H1 (cell line): Measurements from ENCODE around the gene ADAMTS15. TPM values are rescaled to one million over a fixed set of nuclear protein-coding genes. Genes with fewer than 3 reads are reported as not detected.

Experiments
- CTCF ChIA-PET: fragments of 300-600 bp; sonication (Branson Sonifier 250); formaldehyde crosslinking; loops from one replicate; lab custom pipeline; 2021; ENCODE audit not compliant: partially characterized antibody; lab: Charles Lee
- POLR2A ChIA-PET: fragments of 300-600 bp; sonication (Branson Sonifier 250); formaldehyde crosslinking; loops from one replicate; lab custom pipeline; 2021; ENCODE audit warnings: inconsistent platforms; ENCODE audit not compliant: partially characterized antibody; lab: Charles Lee
- DNase-seq, 2 experiments: peaks; one replicate each; pipeline versions ENCODE4 v3.0.0 to v3.0.0-alpha.2; 2010 to 2022; ENCODE audit warnings: low spot score in 2 of 2, low read depth in 1 of 2, mixed read lengths in 1 of 2
- FAIRE-seq: peaks from 2 replicates; lab custom pipeline; 2011; peaks lifted over from hg19 to GRCh38; lab: Jason Lieb, UNC
- H2AFZ ChIP-seq: 2 replicates; pipeline ENCODE4 v1.8.1; 2012; ENCODE audit warnings: low read length, inconsistent platforms
- H2AK5ac ChIP-seq: 2 replicates; pipeline ENCODE4 v1.6.1; 2013; ENCODE audit warnings: low read depth, low read length
- H2BK120ac ChIP-seq: replicated peaks from 2 replicates; pipeline ENCODE3; 2013; ENCODE audit warnings: low read depth, low read length, inconsistent platforms
- H2BK12ac ChIP-seq: 2 replicates; pipeline ENCODE4 v1.6.1; 2013; ENCODE audit warnings: low read depth, low read length
- H2BK15ac ChIP-seq: 2 replicates; pipeline ENCODE4 v1.6.1; 2013; ENCODE audit warnings: low read length
- H2BK20ac ChIP-seq: 2 replicates; pipeline ENCODE4 v1.6.1; 2013; ENCODE audit warnings: low read length
- H2BK5ac ChIP-seq: 2 replicates; pipeline ENCODE4 v1.6.1; 2013; ENCODE audit warnings: low read depth, low read length
- H3K14ac ChIP-seq: 2 replicates; pipeline ENCODE4 v1.6.1; 2013; ENCODE audit warnings: inconsistent platforms; ENCODE audit not compliant: insufficient read length
- H3K18ac ChIP-seq: 2 replicates; pipeline ENCODE4 v1.6.1; 2013; ENCODE audit warnings: low read length; ENCODE audit errors: extremely low read depth
- H3K23ac ChIP-seq: 2 replicates; pipeline ENCODE4 v1.6.1; 2013; ENCODE audit warnings: inconsistent platforms; ENCODE audit not compliant: insufficient read length
- H3K23me2 ChIP-seq: 2 replicates; pipeline ENCODE4 v1.6.1; 2013; ENCODE audit warnings: low read depth, low read length
- H3K27ac ChIP-seq: 2 replicates; pipeline ENCODE4 v1.6.1; 2011; ENCODE audit warnings: low read depth, low read length, inconsistent platforms
- H3K27me3 ChIP-seq, 4 experiments: replicated peaks in 1 of 4; 1 replicate in 1 of 4; 2 replicates in 3 of 4; pipeline versions ENCODE4 v1.6.1 to v1.8.1; 2011 to 2013; ENCODE audit warnings: low read length in 3 of 4, mild to moderate bottlenecking in 3 of 4, inconsistent platforms in 2 of 4, mixed read lengths in 2 of 4, moderate library complexity in 1 of 4; ENCODE audit not compliant: control insufficient read depth in 3 of 4, insufficient read depth in 3 of 4; ENCODE audit errors: extremely low read depth in 1 of 4
- H3K36me3 ChIP-seq, 4 experiments: 2 replicates each; pipeline versions ENCODE4 v1.6.1 to v1.8.1; 2011 to 2013; ENCODE audit warnings: mild to moderate bottlenecking in 4 of 4, low read length in 3 of 4, moderate library complexity in 2 of 4, control low read depth in 1 of 4, inconsistent platforms in 1 of 4; ENCODE audit not compliant: insufficient read depth in 4 of 4, control insufficient read depth in 2 of 4
- H3K4ac ChIP-seq: replicated peaks from 2 replicates; pipeline ENCODE3; 2013; ENCODE audit warnings: low read length, low read depth, mixed read lengths, inconsistent platforms; ENCODE audit not compliant: insufficient read length
- H3K4me1 ChIP-seq, 4 experiments: replicated peaks in 1 of 4; 1 replicate in 1 of 4; 2 replicates in 3 of 4; pipeline versions ENCODE4 v1.6.1 to v1.8.1; 2011 to 2013; ENCODE audit warnings: low read length in 3 of 4, inconsistent platforms in 2 of 4, mixed read lengths in 1 of 4; ENCODE audit not compliant: insufficient read depth in 4 of 4, control insufficient read depth in 3 of 4
- H3K4me2 ChIP-seq, 2 experiments: 2 replicates each; pipeline versions ENCODE4 v1.6.1 to v1.8.1; 2011 to 2013; ENCODE audit warnings: low read depth in 2 of 2, low read length in 2 of 2, control low read depth in 1 of 2, inconsistent platforms in 1 of 2, mild to moderate bottlenecking in 1 of 2; ENCODE audit not compliant: insufficient read depth in 1 of 2
- H3K4me3 ChIP-seq, 4 experiments: fragments of 200-600, 300-600 bp in 1 of 4; sonication (generic), shearing (Covaris generic), sonication (Bioruptor Twin) in 1 of 4; 2 replicates each; pipeline versions ENCODE4 v1.5.1 to v1.8.1; 2011 to 2016; ENCODE audit warnings: low read length in 4 of 4, low read depth in 3 of 4, control low read depth in 2 of 4, inconsistent platforms in 2 of 4, mild to moderate bottlenecking in 2 of 4, mixed read lengths in 1 of 4, moderate library complexity in 1 of 4; ENCODE audit not compliant: insufficient read depth in 2 of 4; ENCODE audit errors: extremely low read depth in 1 of 4
- H3K56ac ChIP-seq: replicated peaks from 2 replicates; pipeline ENCODE3; 2013; ENCODE audit warnings: low read depth, mild to moderate bottlenecking, mixed read lengths, low read length, inconsistent platforms; ENCODE audit not compliant: insufficient read length
- H3K79me1 ChIP-seq: 2 replicates; pipeline ENCODE4 v1.6.1; 2013; ENCODE audit warnings: low read depth, low read length, control low read depth
- H3K79me2 ChIP-seq, 2 experiments: 2 replicates each; pipeline versions ENCODE4 v1.6.1 to v1.8.1; 2012 to 2013; ENCODE audit warnings: low read length in 2 of 2, mild to moderate bottlenecking in 2 of 2, inconsistent platforms in 1 of 2; ENCODE audit not compliant: insufficient read depth in 2 of 2, control insufficient read depth in 1 of 2
- H3K9ac ChIP-seq, 4 experiments: replicated peaks in 1 of 4; 1 replicate in 1 of 4; 2 replicates in 3 of 4; pipeline versions ENCODE4 v1.6.1 to v1.8.1; 2011 to 2013; ENCODE audit warnings: low read depth in 3 of 4, low read length in 3 of 4, control low read depth in 2 of 4, mild to moderate bottlenecking in 2 of 4, moderate library complexity in 2 of 4, inconsistent platforms in 1 of 4; ENCODE audit errors: extremely low read depth in 1 of 4
- H3K9me3 ChIP-seq, 2 experiments: 2 replicates each; pipeline versions ENCODE4 v1.6.1 to v1.8.1; 2012 to 2013; ENCODE audit warnings: mild to moderate bottlenecking in 2 of 2, moderate library complexity in 2 of 2, control low read depth in 1 of 2, inconsistent platforms in 1 of 2, low read depth in 1 of 2, low read length in 1 of 2, mixed read lengths in 1 of 2; ENCODE audit not compliant: insufficient read depth in 2 of 2
- H4K20me1 ChIP-seq, 2 experiments: replicated peaks in 1 of 2; 2 replicates each; pipeline versions ENCODE3 to v1.8.1; 2011 to 2013; ENCODE audit warnings: inconsistent platforms in 2 of 2, low read length in 2 of 2, mild to moderate bottlenecking in 1 of 2; ENCODE audit not compliant: insufficient read depth in 2 of 2, control insufficient read depth in 1 of 2
- H4K5ac ChIP-seq: 2 replicates; pipeline ENCODE4 v1.6.1; 2013; ENCODE audit warnings: low read length, low read depth, mixed read lengths, inconsistent platforms; ENCODE audit not compliant: insufficient read length
- H4K8ac ChIP-seq: 2 replicates; pipeline ENCODE4 v1.8.0; 2013; ENCODE audit warnings: mild to moderate bottlenecking, moderate library complexity, low read length, inconsistent platforms; ENCODE audit not compliant: insufficient read depth; ENCODE audit errors: extremely low read depth
- H4K91ac ChIP-seq: replicated peaks from 2 replicates; pipeline ENCODE3; 2013; ENCODE audit warnings: low read length, mixed read lengths, inconsistent platforms; ENCODE audit not compliant: insufficient read length
- MAX ChIP-seq: IDR thresholded peaks from 2 replicates; pipeline ENCODE4 v1.6.1; 2012; ENCODE audit warnings: inconsistent platforms
- NANOG ChIP-seq: IDR thresholded peaks from 2 replicates; pipeline ENCODE4 v1.6.1; 2011; ENCODE audit warnings: low read length, low read depth, mild to moderate bottlenecking, inconsistent platforms; ENCODE audit not compliant: insufficient read depth, poor library complexity, severe bottlenecking
- SP1 ChIP-seq: IDR thresholded peaks from 2 replicates; pipeline ENCODE4 v1.6.1; 2011; ENCODE audit warnings: low read depth, low read length
- SRF ChIP-seq: IDR thresholded peaks from 2 replicates; pipeline ENCODE4 v1.6.1; 2011; ENCODE audit warnings: mild to moderate bottlenecking, low read depth, low read length, moderate library complexity
- YY1 ChIP-seq: IDR thresholded peaks from 2 replicates; pipeline ENCODE4 v1.6.1; 2011; ENCODE audit warnings: low read depth, mild to moderate bottlenecking, low read length
- WGBS, 2 experiments: shearing (Covaris generic) in 1 of 2; methylation state at CpG; one replicate each; pipeline versions ENCODE4 v1.1.6 to v1.1.7; 2013 to 2015; ENCODE audit warnings: low lambda C conversion rate in 2 of 2, mixed read lengths in 2 of 2, inconsistent platforms in 1 of 2, low coverage in 1 of 2, missing lambda C conversion rate in 1 of 2; ENCODE audit not compliant: insufficient replicate concordance in 2 of 2, insufficient coverage in 1 of 2, insufficient read length in 1 of 2; ENCODE audit errors: extremely low coverage in 1 of 2, missing lambda C conversion rate in 1 of 2; 5-methylcytosine and 5-hydroxymethylcytosine counted together
- polyA plus RNA-seq, 7 experiments: library from polyadenylated mRNA; depleted of rRNA in 3 of 7; stranded (reverse) in 5 of 7; unstranded in 2 of 7; fragments of >200 nt in 5 of 7; fragments of 200-250 nt in 2 of 7; gene quantifications; 1 replicate in 5 of 7; 2 replicates in 1 of 7; 4 replicates in 1 of 7; pipeline versions ENCODE4 v1.2.1 to v1.2.3, GENCODE V29; 2011 to 2013; ENCODE audit warnings: missing spikeins in 2 of 7, mixed read lengths in 2 of 7
- total RNA-seq: library from RNA; stranded (reverse); fragmentation: NEBNext Ultra II Directional; extraction: Animal tissue kit (Norgen Biotek cat#: 25700); gene quantifications from 2 replicates; pipeline ENCODE4 v1.2.1, GENCODE V29; 2021

The ADAMTS15 gene
- total and polyA plus RNA-seq, 2 of the 8 experiments (the other 6 are each of a cell fraction or from before 2014, with no cell fraction given), result 1.7 to 4.7 TPM

GRCh38 chr11:130413405-130414106, 34.9 kb upstream of the ADAMTS15 start:
- no peak overlapping the region for H2AFZ ChIP-seq
- H3K79me1 ChIP-seq, result no peaks in the 10 kb centered on the region
- H4K5ac ChIP-seq, result no peak overlapping the region
- ChIA-PET POLR2A (no interaction called here), CTCF (interaction anchor here (0.6 to 5.9 kb wide), 5 partner anchors 12 to 201 kb away, joined by 3 to 31 read pairs (median 4); partner anchors contain the start of gene ADAMTS8)
- H2BK120ac ChIP-seq, result no peak overlapping the region
- no peaks in the 10 kb centered on the region for H3K9me3 ChIP-seq
- H4K20me1 ChIP-seq, result no peaks in the 10 kb centered on the region
- H3K36me3 ChIP-seq, result 0 out of 8 replicates have a peak, but pooled peaks cover 0 to 4% (median 0%) of the 10 kb centered on the region in 4 experiments
- H3K9ac ChIP-seq, result no peak overlapping the region
- no peaks in the 10 kb centered on the region for H3K23me2 ChIP-seq
- 0 out of 2 replicates have a peak overlapping the region, but pooled peaks have one; percentile 18 for H2BK5ac ChIP-seq
- no peak overlapping the region for H2BK20ac ChIP-seq
- H3K27me3 ChIP-seq, result no peaks in the 10 kb centered on the region
- H2AK5ac ChIP-seq, result no peak overlapping the region
- no peaks in the 10 kb centered on the region; a peak in 1 of 7 replicates for H3K4me1 ChIP-seq
- 92% methylated on average over 16 of the region's 16 CpGs; no CpG with 5 or more reads in 1 of the 2 experiments for WGBS, 2 experiments
- no peak for FAIRE-seq
- no peak for DNase-seq
- H3K18ac ChIP-seq, result no peak overlapping the region
- TF ChIP-seq NANOG, result no peak
- no peak for TF ChIP-seq MAX
- TF ChIP-seq SP1, result no peak
- no peak for TF ChIP-seq SRF
- TF ChIP-seq YY1, result no peak
- H3K4me3 ChIP-seq, result no peak overlapping the region
- H4K91ac ChIP-seq, result no peak overlapping the region
- H3K14ac ChIP-seq, result no peak overlapping the region
- H3K27ac ChIP-seq, result no peak overlapping the region
- H2BK12ac ChIP-seq, result 0 out of 2 replicates have a peak overlapping the region, but pooled peaks have one; percentile 10
- H3K4me2 ChIP-seq, result no peak overlapping the region
- no peak overlapping the region for H3K23ac ChIP-seq
- no peak overlapping the region for H3K56ac ChIP-seq
- no peak overlapping the region for H2BK15ac ChIP-seq
- no peak overlapping the region for H3K4ac ChIP-seq
- no peak overlapping the region for H4K8ac ChIP-seq
- no peaks in the 10 kb centered on the region for H3K79me2 ChIP-seq
